GM10847 (cell line): ENCODE data around the gene ZFYVE16.

Source experiments
- POLR2A ChIP-seq: IDR thresholded peaks from 2 replicates; pipeline ENCODE4 v1.6.1; 2011; ENCODE audit not compliant: insufficient read length; ENCODE audit errors: extremely low read depth

ZFYVE16 gene

DNA sequence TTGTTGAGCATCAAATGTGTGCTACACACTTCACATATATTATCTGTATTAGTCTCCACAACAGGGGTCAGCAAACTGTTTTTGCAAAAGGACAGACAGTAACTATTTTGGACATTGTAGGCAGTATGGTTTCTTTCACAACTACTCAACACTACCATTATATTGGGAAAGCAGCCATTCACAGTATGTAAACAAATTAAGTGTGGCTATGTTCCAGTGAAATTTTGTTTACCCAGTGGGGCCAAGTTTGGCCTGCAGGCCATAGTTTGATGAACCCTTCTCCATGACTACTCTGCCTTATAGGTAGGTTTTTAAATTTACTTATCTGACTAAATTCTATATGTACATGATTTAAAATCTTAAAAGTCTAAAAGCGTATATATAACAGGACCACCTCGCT is 67.1 kb downstream of the ZFYVE16 start:
- no peak for TF ChIP-seq POLR2A

GRCh38 chr5:80479713-80480112 is 71.8 kb downstream of the ZFYVE16 start:
- TF ChIP-seq POLR2A = no peak

DNA sequence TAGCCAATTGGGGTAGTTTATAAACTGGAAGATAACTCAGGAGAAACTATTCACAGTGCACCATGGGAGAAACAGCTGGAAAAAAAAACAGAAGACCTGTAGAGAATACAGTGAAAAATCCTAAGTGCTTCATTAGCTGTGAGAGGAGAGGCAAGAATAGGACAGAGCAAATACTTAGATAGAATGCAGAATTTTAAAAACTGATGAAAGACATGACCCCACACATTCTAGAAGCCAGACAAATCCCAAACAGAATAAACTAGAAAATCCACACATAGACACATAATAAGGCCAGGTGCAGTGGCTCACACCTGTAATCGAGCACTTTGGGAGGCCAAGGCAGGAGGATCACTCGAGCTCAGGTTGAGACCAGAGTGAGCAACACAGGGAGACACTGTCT is 72.5 kb downstream of the ZFYVE16 start:
- TF ChIP-seq POLR2A = no peak

- no peak for TF ChIP-seq POLR2A
These were observed 73.4 kb downstream of the ZFYVE16 start for GRCh38 chr5:80481019-80481893.

DNA sequence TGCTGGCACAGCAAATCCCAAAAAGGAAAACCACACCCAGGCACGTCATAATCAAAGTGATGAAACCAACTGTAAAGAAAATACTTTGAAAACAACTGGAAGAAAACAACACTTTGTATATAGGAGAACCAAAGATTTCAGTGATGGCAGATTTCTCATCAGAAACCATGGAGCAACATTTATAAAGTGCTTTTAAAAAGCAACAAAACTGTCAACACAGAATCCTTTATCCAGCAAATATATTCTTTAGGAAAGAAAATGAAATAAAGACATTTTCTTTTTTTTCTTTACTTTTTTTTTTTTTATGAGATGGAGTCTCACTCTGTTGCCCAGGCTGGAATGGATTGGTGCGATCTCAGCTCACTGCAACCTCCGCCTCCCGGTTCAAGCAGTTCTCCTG is 74.7 kb downstream of the ZFYVE16 start:
- TF ChIP-seq POLR2A = no peak

- no peak for TF ChIP-seq POLR2A
These were observed 75.9 kb downstream of the ZFYVE16 start for GRCh38 chr5:80483636-80484232.

DNA sequence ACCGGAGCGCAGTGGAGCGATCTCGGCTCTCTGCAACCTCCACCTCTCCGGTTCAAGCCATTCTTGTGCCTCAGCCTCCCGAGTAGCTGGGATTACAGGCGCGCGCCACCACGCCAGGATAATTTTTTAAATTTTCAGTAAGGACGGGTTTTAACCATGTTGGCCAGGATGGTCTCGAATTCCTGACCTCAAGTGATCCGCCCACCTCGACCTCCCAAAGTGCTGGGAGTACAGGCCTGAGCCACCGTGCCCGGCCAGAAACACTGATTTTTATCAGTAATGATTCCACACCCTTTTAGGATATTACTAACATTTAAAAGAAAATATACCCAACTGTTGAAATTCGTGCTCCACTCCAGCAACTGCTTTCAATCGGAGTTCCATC is 79.6 kb downstream of the ZFYVE16 start:
- TF ChIP-seq POLR2A = no peak

DNA sequence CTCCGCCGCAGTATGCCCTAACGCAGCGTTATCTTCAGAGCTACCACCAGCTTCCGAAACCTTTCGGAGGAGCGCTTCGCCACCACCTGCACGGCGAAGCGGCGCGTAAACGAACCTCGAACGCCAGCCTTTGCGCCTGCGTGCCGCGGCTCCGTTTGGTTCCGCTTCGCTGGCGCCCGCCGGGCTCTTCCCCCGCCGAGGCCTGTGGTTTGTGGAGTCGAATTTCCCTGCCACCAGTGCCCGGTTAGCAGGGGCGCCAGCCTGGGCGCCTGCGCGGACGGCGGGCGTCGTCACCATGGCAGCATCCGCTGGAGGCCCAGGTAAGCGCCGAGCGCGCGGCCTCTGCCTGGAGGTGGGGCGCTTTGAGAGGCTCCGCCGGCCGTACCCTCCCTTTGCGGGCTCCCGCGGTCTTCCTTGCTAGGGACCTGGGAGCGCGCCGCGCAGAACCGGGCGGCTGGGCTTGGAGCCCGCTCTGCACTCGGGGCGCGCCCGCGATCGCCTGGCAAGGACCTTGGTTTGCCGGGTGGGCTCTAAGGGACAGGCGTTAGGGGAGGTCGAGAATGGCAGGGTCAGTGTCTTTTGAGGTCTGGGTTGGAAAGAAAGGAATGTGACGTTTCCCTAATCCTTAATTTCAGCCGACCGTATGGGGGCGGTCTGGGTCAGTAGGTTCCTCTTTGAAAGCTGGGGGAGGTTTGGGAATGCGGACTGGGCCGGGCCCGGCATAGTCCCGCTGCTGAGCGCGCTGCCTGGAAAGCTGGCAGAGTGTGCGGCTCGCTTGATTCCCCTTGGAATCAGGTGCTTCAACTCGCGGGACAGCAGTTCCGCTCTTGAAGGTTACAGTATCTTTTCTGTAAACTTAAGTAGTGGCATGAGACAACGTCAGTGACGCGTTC is 80.2 kb downstream of the ZFYVE16 start, which contains the start of gene FAM151B:
Gene FAM151B, plus strand, starts transcription at position 272 of the 893 bp plus-strand sequence. Its CDS starts 24 bp downstream, at position 296.
- TF ChIP-seq POLR2A = no peak

DNA sequence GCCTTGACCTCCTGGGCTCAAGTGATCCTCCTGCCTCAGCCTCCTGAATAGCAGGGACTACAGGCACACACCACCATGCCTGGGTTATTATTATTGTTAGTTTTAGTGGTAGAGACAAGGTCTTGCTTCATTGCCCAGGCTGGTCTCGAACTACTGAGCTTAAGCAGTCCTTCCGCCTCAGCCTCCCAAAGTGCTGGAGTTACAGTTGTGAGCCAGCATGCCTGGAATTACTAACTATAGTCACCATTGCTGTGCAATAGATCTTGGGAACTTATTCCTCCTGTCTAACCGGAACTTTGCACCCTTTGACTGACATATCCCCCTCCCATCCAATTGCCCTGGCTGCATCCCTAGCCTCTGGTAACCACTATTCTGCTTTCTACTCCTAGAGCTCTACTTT is 83.4 kb downstream of the ZFYVE16 start:
- TF ChIP-seq POLR2A = no peak

GRCh38 chr5:80492741-80493140 is 84.9 kb downstream of the ZFYVE16 start:
- no peak for TF ChIP-seq POLR2A

- TF ChIP-seq POLR2A = no peak
These were observed 88.0 kb downstream of the ZFYVE16 start for GRCh38 chr5:80495891-80496290.

DNA sequence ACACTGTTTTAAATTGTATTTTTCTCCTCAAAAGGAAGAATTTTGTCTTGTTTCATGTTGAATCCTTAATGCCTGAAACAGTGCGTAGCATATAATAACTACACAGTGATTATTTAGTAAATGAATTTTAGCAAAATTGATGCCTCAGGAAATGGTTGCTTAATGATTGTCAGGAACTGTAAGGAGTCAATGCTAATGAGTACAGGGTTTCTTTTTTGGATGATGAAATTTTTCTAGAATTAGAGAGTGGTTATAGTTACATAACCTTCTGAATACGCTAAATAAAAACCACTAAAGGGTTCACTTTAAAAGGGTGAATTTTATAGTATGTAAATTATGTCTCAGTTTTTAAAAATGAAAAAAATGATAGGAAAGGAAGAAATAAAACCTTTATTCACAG is 94.9 kb downstream of the ZFYVE16 start:
- TF ChIP-seq POLR2A = no peak

DNA sequence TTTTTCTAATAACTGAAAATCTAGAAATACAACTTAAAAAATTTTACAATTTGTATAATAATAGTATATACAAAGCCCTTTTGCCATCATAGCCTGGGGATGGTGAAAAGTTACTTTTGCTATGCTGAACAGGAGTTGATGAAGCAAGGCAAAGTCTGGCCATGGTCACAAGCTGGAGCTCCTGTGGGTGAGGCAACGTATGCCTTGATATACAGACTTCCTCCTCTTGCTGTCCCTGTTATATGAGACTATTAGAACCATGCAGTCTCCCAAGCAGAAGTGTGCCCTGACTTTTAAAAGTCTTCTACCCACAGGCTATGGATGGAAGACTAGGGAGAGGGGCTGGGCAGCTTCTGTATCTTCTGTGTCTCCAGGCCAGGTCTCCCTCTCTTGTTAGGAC is 95.8 kb downstream of the ZFYVE16 start:
- no peak for TF ChIP-seq POLR2A

- no peak for TF ChIP-seq POLR2A
These were observed 97.0 kb downstream of the ZFYVE16 start for GRCh38 chr5:80504833-80505232.

GRCh38 chr5:80507663-80508062 is 99.8 kb downstream of the ZFYVE16 start:
- no peak for TF ChIP-seq POLR2A
